MM.1S (cell line): ENCODE data around the gene LMNB1.
"Not testable (repeated sequence)": the region's sequence is repeated elsewhere in the genome, so short reads cannot be mapped to it uniquely, and the experiment has no call there.

Source experiments
- DNase-seq: peaks from one replicate; pipeline ENCODE4 v3.0.0-alpha.2; 2015
- H2AFZ ChIP-seq: fragments of 300-600 bp; sonication (generic); 2 replicates; pipeline ENCODE4 v1.6.0; 2016; ENCODE audit warnings: antibody characterized with exemption, low read length
- H3F3A ChIP-seq: fragments of 300-600 bp; sonication (generic); 2 replicates; pipeline ENCODE4 v1.6.1; 2016; ENCODE audit warnings: mild to moderate bottlenecking, antibody characterized with exemption, low read length, moderate library complexity, mixed read lengths; ENCODE audit not compliant: insufficient read depth
- H3K27ac ChIP-seq: fragments of 300-600 bp; sonication (generic); 2 replicates; pipeline ENCODE4 v1.5.1; 2016; ENCODE audit warnings: mild to moderate bottlenecking, low read length
- H3K27me3 ChIP-seq: fragments of 300-600 bp; sonication (generic); replicated peaks from 2 replicates; pipeline ENCODE4 v1.6.0; 2016; ENCODE audit warnings: low read length; ENCODE audit not compliant: insufficient read depth
- H3K36me3 ChIP-seq: fragments of 300-600 bp; sonication (generic); replicated peaks from 2 replicates; pipeline ENCODE4 v1.6.1; 2016; ENCODE audit warnings: mild to moderate bottlenecking, low read length, mixed read lengths; ENCODE audit not compliant: insufficient read depth
- H3K4me1 ChIP-seq: fragments of 300-600 bp; sonication (generic); 2 replicates; pipeline ENCODE4 v1.6.1; 2016; ENCODE audit warnings: low read length, mixed read lengths
- H3K4me2 ChIP-seq: fragments of 300-600 bp; sonication (generic); 2 replicates; pipeline ENCODE4 v1.6.0; 2016; ENCODE audit warnings: low read depth, low read length
- H3K4me3 ChIP-seq: fragments of 300-600 bp; sonication (generic); 2 replicates; pipeline ENCODE4 v1.5.1; 2016; ENCODE audit warnings: low read length, mixed read lengths
- H3K79me2 ChIP-seq: fragments of 300-600 bp; sonication (generic); 2 replicates; pipeline ENCODE4 v1.6.1; 2016; ENCODE audit warnings: mixed run types, low read length, mixed read lengths
- H3K9ac ChIP-seq: fragments of 300-600 bp; sonication (generic); 2 replicates; pipeline ENCODE4 v1.6.1; 2016; ENCODE audit warnings: low read length, mixed read lengths
- H3K9me2 ChIP-seq: fragments of 300-600 bp; sonication (generic); replicated peaks from 2 replicates; pipeline ENCODE4 v1.6.1; 2016; ENCODE audit warnings: mild to moderate bottlenecking, low read length, mixed read lengths; ENCODE audit not compliant: insufficient read depth
- H3K9me3 ChIP-seq: fragments of 300-600 bp; sonication (generic); replicated peaks from 2 replicates; pipeline ENCODE4 v1.6.1; 2016; ENCODE audit warnings: mild to moderate bottlenecking, low read length, mixed read lengths; ENCODE audit not compliant: insufficient read depth
- H4K20me1 ChIP-seq: fragments of 300-600 bp; sonication (generic); 2 replicates; pipeline ENCODE4 v1.6.1; 2016; ENCODE audit warnings: mild to moderate bottlenecking, low read length, moderate library complexity, mixed read lengths; ENCODE audit not compliant: insufficient read depth
- CTCF ChIP-seq: fragments of 300-600 bp; sonication (generic); IDR thresholded peaks from 2 replicates; pipeline ENCODE4 v1.5.1; 2016; ENCODE audit warnings: antibody characterized with exemption, low read length, mixed read lengths
- EZH2 ChIP-seq: fragments of 300-600 bp; sonication (generic); optimal IDR thresholded peaks from 2 replicates; pipeline ENCODE3; 2017; ENCODE audit warnings: low read depth, mild to moderate bottlenecking, antibody characterized with exemption, low read length, mixed read lengths
- EZH2phosphoT487 ChIP-seq: fragments of 300-600 bp; sonication (generic); IDR thresholded peaks from 2 replicates; pipeline ENCODE4 v1.6.1; 2018; ENCODE audit warnings: antibody characterized with exemption, low read length

LMNB1 gene

GRCh38 chr5:126793097-126793496, 16.2 kb downstream of the LMNB1 start:
- no peak for TF ChIP-seq CTCF
- TF ChIP-seq EZH2phosphoT487 = no peak
- TF ChIP-seq EZH2 = no peak
- peaks cover 15% of the 10 kb centered on the region for H3K4me1 ChIP-seq
- no peaks in the 10 kb centered on the region for H3K9me3 ChIP-seq
- no peak for DNase-seq
- H4K20me1 ChIP-seq = peaks cover 57% of the 10 kb centered on the region
- H3K9ac ChIP-seq = 0 out of 2 replicates have a peak overlapping the region, but pooled peaks have one; percentile 10
- peak overlapping the region; percentile 38 for H3K4me2 ChIP-seq
- no peak overlapping the region for H2AFZ ChIP-seq
- H3K27me3 ChIP-seq = no peaks in the 10 kb centered on the region
- H3K36me3 ChIP-seq = no peaks in the 10 kb centered on the region
- peak overlapping the region; percentile 32; the same call in 1 of the 2 replicates for H3K27ac ChIP-seq
- no peaks in the 10 kb centered on the region for H3K9me2 ChIP-seq
- peaks cover 99% of the 10 kb centered on the region for H3K79me2 ChIP-seq
- no peak overlapping the region for H3K4me3 ChIP-seq
- H3F3A ChIP-seq = peaks cover 14% of the 10 kb centered on the region; the same call in 1 of the 2 replicates

- not testable (repeated sequence) for H3K9me2 ChIP-seq, H2AFZ ChIP-seq, DNase-seq, H3K27ac ChIP-seq, H3K36me3 ChIP-seq, H3K9ac ChIP-seq, H3K27me3 ChIP-seq, H3K4me3 ChIP-seq, H3K9me3 ChIP-seq
- H4K20me1 ChIP-seq = peaks cover 54% of the 10 kb centered on the region
- H3K79me2 ChIP-seq = peaks cover 99% of the 10 kb centered on the region
- H3K4me1 ChIP-seq = peaks cover 15% of the 10 kb centered on the region
- H3K4me2 ChIP-seq = peak overlapping the region; percentile 38; the same call in 1 of the 2 replicates
- H3F3A ChIP-seq = peaks cover 14% of the 10 kb centered on the region; the same call in 1 of the 2 replicates
These were observed 16.7 kb downstream of the LMNB1 start for GRCh38 chr5:126793648-126794047.

DNA sequence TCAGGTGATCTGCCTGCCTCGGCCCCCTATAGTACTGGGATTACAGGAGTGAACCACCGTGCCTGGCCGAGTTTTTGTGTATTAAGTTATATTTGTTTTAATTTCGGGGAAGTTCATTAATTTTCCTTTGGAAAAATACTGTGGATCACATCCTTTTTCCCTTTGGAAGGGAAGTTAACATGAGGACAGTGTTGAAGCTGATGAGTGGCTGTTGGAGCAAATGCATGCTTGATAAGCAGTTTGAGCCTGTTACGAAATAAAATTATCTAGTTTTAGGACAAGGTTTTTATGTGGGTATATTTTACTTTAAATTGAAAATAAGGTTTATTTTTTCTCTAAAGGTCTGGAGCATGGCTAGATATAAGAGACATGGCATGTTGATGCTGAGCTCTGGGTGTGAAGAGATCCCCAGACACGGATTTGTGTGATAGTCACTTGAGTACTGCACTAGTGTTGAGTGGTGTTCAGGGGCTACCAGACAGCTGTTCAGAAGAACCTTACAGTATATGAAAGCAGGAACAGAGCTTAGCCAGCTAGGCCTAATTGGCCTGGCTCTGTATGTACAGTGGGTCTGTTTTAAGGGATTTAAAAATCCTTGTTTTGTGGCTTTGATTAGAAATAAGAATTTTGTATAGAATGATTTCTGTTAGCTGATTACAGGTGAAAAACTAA, 17.4 kb downstream of the LMNB1 start:
- DNase-seq = no peak
- H3K4me2 ChIP-seq = no peak overlapping the region

More for the DNA sequence above, 17.4 kb downstream of the LMNB1 start:
- H4K20me1 ChIP-seq = peaks cover 59% of the 10 kb centered on the region
- peaks cover 15% of the 10 kb centered on the region for H3K4me1 ChIP-seq
- H3K9me2 ChIP-seq = no peaks in the 10 kb centered on the region
- H3K9ac ChIP-seq = no peak overlapping the region
- no peaks in the 10 kb centered on the region for H3K9me3 ChIP-seq
- no peak overlapping the region for H3K27ac ChIP-seq
- H2AFZ ChIP-seq = no peak overlapping the region
- no peak overlapping the region for H3K4me3 ChIP-seq
- no peaks in the 10 kb centered on the region for H3K36me3 ChIP-seq
- no peaks in the 10 kb centered on the region for H3K27me3 ChIP-seq
- TF ChIP-seq CTCF (no peak), EZH2phosphoT487 (no peak), EZH2 (no peak)
- H3F3A ChIP-seq = peaks cover 16% of the 10 kb centered on the region; the same call in 1 of the 2 replicates
- H3K79me2 ChIP-seq = peaks cover 99% of the 10 kb centered on the region
